K562 (cell line): Measurements from ENCODE around the gene GPATCH11. TPM values are rescaled to one million over a fixed set of nuclear protein-coding genes. Genes with fewer than 3 reads are reported as not detected.

ENCODE experiments used
- ATAC-seq: fragments of 200-7000 bp; cut with Tn5 transposase; 3 replicates; pipeline ENCODE4 v1.9.1; 2020; ENCODE audit warnings: moderate library complexity
- BruUV-seq: library from RNA; stranded (reverse); fragments of 400-500 nt; replicated peaks from 2 replicates; lab custom pipeline; 2021; lab: Mats Ljungman, UMichigan
- CTCF ChIA-PET: fragments of 300-600 bp; formaldehyde crosslinking; extraction: SDS; loops from one replicate; lab custom pipeline; 2021; ENCODE audit warnings: low intra/inter-chr PET ratio; lab: Yijun Ruan, JAX
- POLR2A ChIA-PET: fragments of 300-600, 350-650 bp; sonication (Branson Sonifier 250); formaldehyde crosslinking; extraction: SDS; loops from one replicate; lab custom pipeline; 2021; ENCODE audit warnings: antibody characterized with exemption, inconsistent platforms; lab: Yijun Ruan, JAX
- DNase-seq, 4 experiments: peaks; one replicate each; pipeline versions ENCODE4 v3.0.0 to v3.0.0-alpha.2; 2011 to 2018; ENCODE audit warnings: low spot score in 3 of 4, mixed read lengths in 3 of 4; ENCODE audit errors: extremely low read depth in 1 of 4
- FAIRE-seq: peaks from 2 replicates; lab custom pipeline; 2011; peaks lifted over from hg19 to GRCh38; lab: Jason Lieb, UNC
- H2AFZ ChIP-seq: 2 replicates; pipeline ENCODE4 v1.6.0; 2011; ENCODE audit warnings: low read depth, low read length, control low read depth, inconsistent platforms
- H3K27ac ChIP-seq: fragments of 200-600 bp; 3 replicates; pipeline ENCODE4 v1.8.0; 2011; ENCODE audit warnings: low read depth, mild to moderate bottlenecking, control low read depth, inconsistent platforms, low read length, moderate library complexity, mixed read lengths; ENCODE audit errors: extremely low read depth
- H3K27me3 ChIP-seq, 2 experiments: fragments of 300-600 bp in 1 of 2; 2 replicates in 1 of 2; 3 replicates in 1 of 2; pipeline versions ENCODE4 v1.6.0 to v1.8.0; 2011; ENCODE audit warnings: inconsistent platforms in 2 of 2, low read length in 2 of 2, mild to moderate bottlenecking in 1 of 2, mixed read lengths in 1 of 2, moderate library complexity in 1 of 2; ENCODE audit not compliant: control insufficient read depth in 2 of 2, insufficient read depth in 2 of 2
- H3K36me3 ChIP-seq: fragments of 300-600 bp; 3 replicates; pipeline ENCODE4 v1.8.0; 2011; ENCODE audit warnings: mild to moderate bottlenecking, low read length, inconsistent platforms; ENCODE audit not compliant: control insufficient read depth, insufficient read depth
- H3K4me1 ChIP-seq, 2 experiments: fragments of 200-600 bp in 1 of 2; replicated peaks in 1 of 2; 2 replicates in 1 of 2; 3 replicates in 1 of 2; pipeline versions ENCODE4 v1.5.1 to v1.8.0; 2011; ENCODE audit warnings: inconsistent platforms in 2 of 2, low read length in 2 of 2, mild to moderate bottlenecking in 1 of 2, mixed read lengths in 1 of 2, moderate library complexity in 1 of 2; ENCODE audit not compliant: control insufficient read depth in 2 of 2, insufficient read depth in 2 of 2
- H3K4me2 ChIP-seq: 2 replicates; pipeline ENCODE4 v1.6.1; 2011; ENCODE audit warnings: low read length, control low read depth, inconsistent platforms, mixed read lengths; ENCODE audit not compliant: insufficient read depth
- H3K4me3 ChIP-seq: fragments of 200-600 bp; sonication (generic), shearing (Covaris generic); 2 replicates; pipeline ENCODE4 v1.5.1; 2016; ENCODE audit warnings: control low read depth, inconsistent platforms
- H3K79me2 ChIP-seq: fragments of 200-600 bp; 3 replicates; pipeline ENCODE4 v1.8.0; 2011; ENCODE audit warnings: low read length, inconsistent platforms; ENCODE audit not compliant: control insufficient read depth, insufficient read depth
- H3K9ac ChIP-seq, 2 experiments: 2 replicates each; pipeline versions ENCODE4 v1.6.0 to v1.6.1; 2011; ENCODE audit warnings: low read depth in 2 of 2, low read length in 2 of 2, control low read depth in 1 of 2, inconsistent platforms in 1 of 2, mild to moderate bottlenecking in 1 of 2, mixed read lengths in 1 of 2; ENCODE audit not compliant: insufficient read depth in 1 of 2
- H3K9me1 ChIP-seq: one replicate; pipeline ENCODE4 v1.6.0; 2011; ENCODE audit warnings: inconsistent platforms, mild to moderate bottlenecking, low read length, moderate library complexity; ENCODE audit not compliant: control insufficient read depth, insufficient read depth
- H3K9me3 ChIP-seq: replicated peaks from 2 replicates; pipeline ENCODE4 v1.5.1; 2011; ENCODE audit warnings: low read depth, low read length, inconsistent platforms; ENCODE audit not compliant: control insufficient read depth, insufficient read depth
- H4K20me1 ChIP-seq: replicated peaks from 2 replicates; pipeline ENCODE4 v1.6.1; 2011; ENCODE audit warnings: low read length, inconsistent platforms, mixed read lengths; ENCODE audit not compliant: control insufficient read depth, insufficient read depth
- GATAD2A ChIP-seq: fragments of 450-650 bp; IDR thresholded peaks from 2 replicates; pipeline ENCODE4 v1.6.1; 2017
- HDAC8 ChIP-seq: fragments of 450-650 bp; IDR thresholded peaks from 2 replicates; pipeline ENCODE4 v1.6.1; 2016; ENCODE audit warnings: mild to moderate bottlenecking, missing genetic modification characterization, moderate library complexity, missing compliant biosample characterization
- PML ChIP-seq: IDR thresholded peaks from 2 replicates; pipeline ENCODE4 v1.6.1; 2012; ENCODE audit warnings: low read length, inconsistent platforms
- POU5F1 ChIP-seq: fragments of 150-350 bp; IDR thresholded peaks from 2 replicates; pipeline ENCODE4 v1.6.1; 2014; ENCODE audit warnings: borderline replicate concordance, low read length, low read depth, mild to moderate bottlenecking; ENCODE audit not compliant: partially characterized antibody
- RFX5 ChIP-seq: IDR thresholded peaks from 2 replicates; pipeline ENCODE4 v1.6.1; 2011; ENCODE audit warnings: low read depth, mild to moderate bottlenecking, improper control_type of control experiment, low read length
- TAF15 ChIP-seq: fragments of 200-400 bp; formaldehyde crosslinking; IDR thresholded peaks from 2 replicates; pipeline ENCODE4 v1.6.1; 2017; ENCODE audit warnings: mild to moderate bottlenecking, low read depth, low read length, moderate library complexity
- ZNF184 ChIP-seq: sonication (generic); formaldehyde crosslinking; IDR thresholded peaks from 2 replicates; pipeline ENCODE4 v1.5.0; 2020; ENCODE audit warnings: missing genetic modification reagents
- ZNF253 ChIP-seq: fragments of 250-450 bp; sonication (Bioruptor Pico); conservative IDR thresholded peaks from 2 replicates; pipeline ENCODE4 v1.6.1; 2021; ENCODE audit warnings: mild to moderate bottlenecking
- WGBS: fragments of 100-300 bp; shearing (Covaris generic); methylation state at CpG from one replicate; pipeline ENCODE4 v1.1.6; 2016; ENCODE audit warnings: low coverage, mixed read lengths; ENCODE audit not compliant: insufficient coverage; ENCODE audit errors: missing lambda C conversion rate; 5-methylcytosine and 5-hydroxymethylcytosine counted together
- in situ Hi-C: fragments of 300-500 bp; cut with MboI; formaldehyde crosslinking; loops from 4 replicates; pipeline ENCODE4 v1.15.0; 2018; ENCODE audit warnings: inconsistent platforms, mixed read lengths
- intact Hi-C: fragments of 100-400 bp; cut with micrococcal nuclease; formaldehyde crosslinking; loops from 2 replicates; pipeline ENCODE4 v1.14.2; 2022
- polyA plus RNA-seq, 8 experiments: library from polyadenylated mRNA; depleted of rRNA in 4 of 8; stranded (reverse) in 5 of 8; unstranded in 3 of 8; fragments of >200 nt; fragmentation: Nextera tagmentation in 2 of 8; fragmentation: Illumina TruSeq in 1 of 8; extraction: Ambion mirVana in 2 of 8; extraction: Trizol in 1 of 8; gene quantifications; 2 replicates each; pipeline versions ENCODE4 v1.2.1 to v1.2.3, GENCODE V29; 2011 to 2014; ENCODE audit warnings: inconsistent platforms in 1 of 8, missing spikeins in 1 of 8
- total RNA-seq, 7 experiments: library from RNA; depleted of rRNA in 6 of 7; stranded (reverse); fragments of >200 nt in 6 of 7; fragmentation: Illumina TruSeq in 2 of 7; extraction: Trizol in 2 of 7; gene quantifications; 2 replicates each; pipeline versions ENCODE4 v1.2.1 to v1.2.3, GENCODE V29; 2011 to 2021; ENCODE audit warnings: low replicate concordance in 1 of 7
- TF ChIP-seq, protein P1 (sequence below): IDR thresholded peaks from 2 replicates; pipeline ENCODE4 v1.6.1; 2011; ENCODE audit not compliant: insufficient read length; ENCODE audit errors: extremely low read depth
- TF ChIP-seq, protein P2 (sequence below): fragments of 450-650 bp; IDR thresholded peaks from 2 replicates; pipeline ENCODE4 v1.6.1; 2018; ENCODE audit not compliant: partially characterized antibody
- TF ChIP-seq, protein P3 (sequence below): sonication (generic); formaldehyde crosslinking; IDR thresholded peaks from 2 replicates; pipeline ENCODE4 v1.8.0; 2022; ENCODE audit warnings: missing genetic modification reagents, mild to moderate bottlenecking, borderline replicate concordance
- TF ChIP-seq, protein P4 (sequence below): fragments of 250-450 bp; sonication (Bioruptor Pico); IDR thresholded peaks from 2 replicates; pipeline ENCODE4 v1.8.0; 2022; ENCODE audit warnings: moderate library complexity, mild to moderate bottlenecking, inconsistent platforms

GPATCH11 gene
- total and polyA plus RNA-seq, 9 of the 15 experiments (the other 6 are each of a cell fraction or from before 2014, with no cell fraction given): 7.9 to 23.9 (median 15.2) TPM

DNA sequence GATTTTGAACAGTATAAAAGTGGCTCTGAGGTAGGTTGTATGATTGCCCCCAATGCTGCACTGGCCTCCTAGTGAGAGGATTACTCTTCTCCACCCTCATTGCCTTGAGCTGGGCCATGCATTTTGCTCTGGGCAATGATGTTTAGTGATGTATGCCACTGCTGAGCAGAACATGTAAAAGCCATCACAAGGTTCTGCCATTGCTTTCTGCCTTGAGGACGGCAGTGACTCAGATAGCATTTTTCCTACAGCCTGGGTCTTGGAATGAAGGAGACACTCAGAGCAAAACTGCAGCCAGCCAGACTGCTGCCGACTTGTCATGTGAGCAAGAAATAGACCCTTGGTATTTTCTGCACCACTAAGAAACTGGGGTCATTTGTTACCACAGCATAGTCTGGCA is 27.6 kb downstream of the GPATCH11 start (continued):
- no peak for TF ChIP-seq ZNF184 (CRISPR knock-in tag)
- TF ChIP-seq, protein P1, sequence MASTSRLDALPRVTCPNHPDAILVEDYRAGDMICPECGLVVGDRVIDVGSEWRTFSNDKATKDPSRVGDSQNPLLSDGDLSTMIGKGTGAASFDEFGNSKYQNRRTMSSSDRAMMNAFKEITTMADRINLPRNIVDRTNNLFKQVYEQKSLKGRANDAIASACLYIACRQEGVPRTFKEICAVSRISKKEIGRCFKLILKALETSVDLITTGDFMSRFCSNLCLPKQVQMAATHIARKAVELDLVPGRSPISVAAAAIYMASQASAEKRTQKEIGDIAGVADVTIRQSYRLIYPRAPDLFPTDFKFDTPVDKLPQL: no peak
- TF ChIP-seq POU5F1: no peak

DNA sequence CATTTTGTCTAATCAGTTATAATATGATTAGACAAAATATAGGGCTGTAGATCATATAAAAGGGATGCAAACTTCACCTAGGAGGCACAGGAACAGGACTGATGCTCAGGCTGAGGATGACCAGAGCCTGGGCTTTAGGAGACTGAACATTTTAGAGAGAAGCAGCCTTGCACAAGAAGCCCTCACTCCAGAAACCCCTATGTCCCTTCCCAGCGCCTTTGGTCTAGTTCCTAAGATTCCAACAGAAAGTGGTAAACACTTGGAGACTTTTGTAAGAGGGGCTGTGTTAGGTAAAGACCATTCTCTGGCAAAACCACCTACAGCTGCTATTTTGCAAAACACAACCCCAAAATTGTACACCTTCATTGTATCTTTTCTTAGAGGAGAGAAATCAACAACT is 33.2 kb downstream of the GPATCH11 start:
- Histone ChIP-seq H3K79me2 (no peaks in the 10 kb centered on the region), H4K20me1 (no peaks in the 10 kb centered on the region), H3K9me1 (no peaks in the 10 kb centered on the region), H3K36me3 (peaks cover 22% of the 10 kb centered on the region; the same call in 2 of the 3 replicates), H3K9me3 (no peaks in the 10 kb centered on the region), H3K4me1 (no peaks in the 10 kb centered on the region), H2AFZ (no peak overlapping the region), H3K4me2 (no peak overlapping the region), H3K4me3 (no peak overlapping the region), H3K27me3 (no peaks in the 10 kb centered on the region), H3K9ac (no peak overlapping the region), H3K27ac (no peak overlapping the region)
- TF ChIP-seq RFX5 (no peak), TAF15 (no peak), HDAC8 (tag) (no peak), ZNF253 (CRISPR knock-in tag) (no peak), PML (no peak), GATAD2A (no peak)
- TF ChIP-seq, protein P2, sequence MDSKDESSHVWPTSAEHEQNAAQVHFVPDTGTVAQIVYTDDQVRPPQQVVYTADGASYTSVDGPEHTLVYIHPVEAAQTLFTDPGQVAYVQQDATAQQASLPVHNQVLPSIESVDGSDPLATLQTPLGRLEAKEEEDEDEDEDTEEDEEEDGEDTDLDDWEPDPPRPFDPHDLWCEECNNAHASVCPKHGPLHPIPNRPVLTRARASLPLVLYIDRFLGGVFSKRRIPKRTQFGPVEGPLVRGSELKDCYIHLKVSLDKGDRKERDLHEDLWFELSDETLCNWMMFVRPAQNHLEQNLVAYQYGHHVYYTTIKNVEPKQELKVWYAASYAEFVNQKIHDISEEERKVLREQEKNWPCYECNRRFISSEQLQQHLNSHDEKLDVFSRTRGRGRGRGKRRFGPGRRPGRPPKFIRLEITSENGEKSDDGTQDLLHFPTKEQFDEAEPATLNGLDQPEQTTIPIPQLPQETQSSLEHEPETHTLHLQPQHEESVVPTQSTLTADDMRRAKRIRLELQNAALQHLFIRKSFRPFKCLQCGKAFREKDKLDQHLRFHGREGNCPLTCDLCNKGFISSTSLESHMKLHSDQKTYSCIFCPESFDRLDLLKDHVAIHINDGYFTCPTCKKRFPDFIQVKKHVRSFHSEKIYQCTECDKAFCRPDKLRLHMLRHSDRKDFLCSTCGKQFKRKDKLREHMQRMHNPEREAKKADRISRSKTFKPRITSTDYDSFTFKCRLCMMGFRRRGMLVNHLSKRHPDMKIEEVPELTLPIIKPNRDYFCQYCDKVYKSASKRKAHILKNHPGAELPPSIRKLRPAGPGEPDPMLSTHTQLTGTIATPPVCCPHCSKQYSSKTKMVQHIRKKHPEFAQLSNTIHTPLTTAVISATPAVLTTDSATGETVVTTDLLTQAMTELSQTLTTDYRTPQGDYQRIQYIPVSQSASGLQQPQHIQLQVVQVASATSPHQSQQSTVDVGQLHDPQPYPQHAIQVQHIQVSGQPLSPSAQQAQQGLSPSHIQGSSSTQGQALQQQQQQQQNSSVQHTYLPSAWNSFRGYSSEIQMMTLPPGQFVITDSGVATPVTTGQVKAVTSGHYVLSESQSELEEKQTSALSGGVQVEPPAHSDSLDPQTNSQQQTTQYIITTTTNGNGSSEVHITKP: no peak
- TF ChIP-seq, protein P3, sequence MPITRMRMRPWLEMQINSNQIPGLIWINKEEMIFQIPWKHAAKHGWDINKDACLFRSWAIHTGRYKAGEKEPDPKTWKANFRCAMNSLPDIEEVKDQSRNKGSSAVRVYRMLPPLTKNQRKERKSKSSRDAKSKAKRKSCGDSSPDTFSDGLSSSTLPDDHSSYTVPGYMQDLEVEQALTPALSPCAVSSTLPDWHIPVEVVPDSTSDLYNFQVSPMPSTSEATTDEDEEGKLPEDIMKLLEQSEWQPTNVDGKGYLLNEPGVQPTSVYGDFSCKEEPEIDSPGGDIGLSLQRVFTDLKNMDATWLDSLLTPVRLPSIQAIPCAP (CRISPR knock-in tag): no peak
- TF ChIP-seq, protein P1: no peak
- TF ChIP-seq, protein P4, sequence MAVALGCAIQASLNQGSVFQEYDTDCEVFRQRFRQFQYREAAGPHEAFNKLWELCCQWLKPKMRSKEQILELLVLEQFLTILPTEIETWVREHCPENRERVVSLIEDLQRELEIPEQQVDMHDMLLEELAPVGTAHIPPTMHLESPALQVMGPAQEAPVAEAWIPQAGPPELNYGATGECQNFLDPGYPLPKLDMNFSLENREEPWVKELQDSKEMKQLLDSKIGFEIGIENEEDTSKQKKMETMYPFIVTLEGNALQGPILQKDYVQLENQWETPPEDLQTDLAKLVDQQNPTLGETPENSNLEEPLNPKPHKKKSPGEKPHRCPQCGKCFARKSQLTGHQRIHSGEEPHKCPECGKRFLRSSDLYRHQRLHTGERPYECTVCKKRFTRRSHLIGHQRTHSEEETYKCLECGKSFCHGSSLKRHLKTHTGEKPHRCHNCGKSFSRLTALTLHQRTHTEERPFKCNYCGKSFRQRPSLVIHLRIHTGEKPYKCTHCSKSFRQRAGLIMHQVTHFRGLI (CRISPR knock-in tag): no peak
- no peak for DNase-seq
- ATAC-seq: no peak
- in situ Hi-C loops (no loop called here), intact Hi-C loops (no loop called here)
- 29% methylated on average over 1 of the region's 1 CpG for WGBS
- ChIA-PET CTCF (no interaction called here), POLR2A (no interaction called here)
- BruUV-seq: no TSS peak
- no peak for FAIRE-seq
